WTC11 (cell line): Measurements from ENCODE around the gene SH3PXD2A. TPM values are rescaled to one million over a fixed set of nuclear protein-coding genes. Genes with fewer than 3 reads are reported as not detected.
A peak's percentile ranks its signal among the peaks of the same experiment; 100 is the strongest.

ENCODE experiments used
- ATAC-seq: fragments of 200-7000 bp; cut with Tn5 transposase; 2 replicates; pipeline ENCODE4 v1.10.0; 2021; ENCODE audit warnings: mild to moderate bottlenecking, moderate library complexity
- CTCF ChIA-PET: fragments of 300-600 bp; sonication (Branson Sonifier 250); formaldehyde crosslinking; loops from one replicate; lab custom pipeline; 2021; ENCODE audit warnings: antibody characterized with exemption; lab: Charles Lee
- POLR2A ChIA-PET: fragments of 350-600 bp; sonication (Branson Sonifier 250); formaldehyde crosslinking; loops from one replicate; lab custom pipeline; 2021; ENCODE audit warnings: antibody characterized with exemption; lab: Charles Lee
- DNase-seq: peaks from one replicate; pipeline ENCODE4 v3.0.0; 2021; ENCODE audit warnings: low spot score
- H3K27ac Mint-ChIP-seq: 2 replicates; pipeline ENCODE4 v1.8.0; 2021; ENCODE audit warnings: mixed read lengths
- H3K27me3 Mint-ChIP-seq: 2 replicates; pipeline ENCODE4 v1.8.0; 2021; ENCODE audit warnings: low read depth, mild to moderate bottlenecking, moderate library complexity, mixed read lengths
- H3K36me3 Mint-ChIP-seq: 2 replicates; pipeline ENCODE4 v1.8.0; 2021; ENCODE audit warnings: mixed read lengths
- H3K4me1 Mint-ChIP-seq: 2 replicates; pipeline ENCODE4 v1.8.0; 2022; ENCODE audit warnings: mixed read lengths
- H3K4me3 Mint-ChIP-seq: 2 replicates; pipeline ENCODE4 v1.8.0; 2021; ENCODE audit warnings: mild to moderate bottlenecking, moderate library complexity, mixed read lengths
- H3K9me3 Mint-ChIP-seq: 2 replicates; pipeline ENCODE4 v1.8.0; 2021; ENCODE audit warnings: mixed read lengths
- ATF2 ChIP-seq: sonication (generic); formaldehyde crosslinking; IDR thresholded peaks from 2 replicates; pipeline ENCODE4 v1.8.1; 2022; ENCODE audit warnings: low read depth, missing genetic modification reagents, borderline replicate concordance
- CTCF ChIP-seq: fragments of 200-600 bp; IDR thresholded peaks from 2 replicates; pipeline ENCODE4 v1.8.0; 2022; ENCODE audit warnings: antibody characterized with exemption
- IRF2 ChIP-seq: sonication (generic); formaldehyde crosslinking; IDR thresholded peaks from 2 replicates; pipeline ENCODE4 v1.8.0; 2022; ENCODE audit warnings: low read depth, missing genetic modification reagents, borderline replicate concordance
- MXD4 ChIP-seq: fragments of 250-450 bp; sonication (Bioruptor Pico); IDR thresholded peaks from 2 replicates; pipeline ENCODE4 v1.8.0; 2021; ENCODE audit warnings: mild to moderate bottlenecking, moderate library complexity, borderline replicate concordance
- PRDM15 ChIP-seq: sonication (generic); formaldehyde crosslinking; IDR thresholded peaks from 2 replicates; pipeline ENCODE4 v1.8.0; 2022; ENCODE audit warnings: missing genetic modification reagents
- SOX15 ChIP-seq: fragments of 250-450 bp; sonication (Bioruptor Pico); IDR thresholded peaks from 2 replicates; pipeline ENCODE4 v1.9.0; 2021; ENCODE audit warnings: mild to moderate bottlenecking
- ZNF232 ChIP-seq: sonication (generic); formaldehyde crosslinking; IDR thresholded peaks from 2 replicates; pipeline ENCODE4 v1.8.0; 2022; ENCODE audit warnings: mild to moderate bottlenecking, missing genetic modification reagents
- total RNA-seq: library from RNA; stranded (reverse); gene quantifications from 3 replicates; pipeline ENCODE4 v1.2.3, GENCODE V29; 2021
- TF ChIP-seq, protein P1 (sequence below): fragments of 250-450 bp; sonication (Bioruptor Pico); IDR thresholded peaks from 2 replicates; pipeline ENCODE4 v1.9.0; 2021; ENCODE audit warnings: moderate library complexity, mild to moderate bottlenecking, inconsistent platforms, borderline replicate concordance

The SH3PXD2A gene
- total RNA-seq, 1 experiment from 2014 or later: 15.7 TPM

DNA sequence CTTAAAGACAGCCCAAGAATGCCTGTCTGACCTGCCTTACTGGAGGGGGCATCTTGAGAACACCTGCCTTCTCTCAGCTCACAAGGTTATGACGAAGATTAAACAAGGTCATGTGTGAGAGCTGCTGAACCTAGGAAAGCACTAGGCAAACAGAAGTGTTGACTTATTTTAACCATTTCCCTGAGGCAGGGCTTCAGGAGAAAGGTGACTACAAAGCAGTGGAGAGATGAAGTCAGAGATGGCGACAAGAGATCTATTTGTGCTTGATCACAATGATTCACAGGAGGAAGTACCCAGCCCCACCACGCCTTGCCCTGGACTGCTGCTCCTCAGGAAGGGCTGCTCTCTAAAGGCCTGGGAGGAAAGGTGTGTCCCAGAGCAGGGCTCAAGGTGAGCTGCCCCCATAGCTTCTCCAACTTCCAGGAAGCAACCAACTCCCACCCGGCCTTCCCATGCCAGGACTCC lies 34.9 kb upstream of the SH3PXD2A start:
- POLR2A ChIA-PET: no interaction called here
- H3K27me3 Mint-ChIP-seq: no peaks in the 10 kb centered on the region
- 0 out of 2 replicates have a peak, but pooled peaks cover 3% of the 10 kb centered on the region for H3K36me3 Mint-ChIP-seq
- TF ChIP-seq ATF2 (no peak), PRDM15 (CRISPR knock-in tag) (no peak)
- DNase-seq: no peak
- H3K4me1 Mint-ChIP-seq: no peaks in the 10 kb centered on the region
- CTCF ChIA-PET: interaction anchor here (0.7 to 1.2 kb wide), 6 partner anchors 8 to 204 kb away, joined by 3 to 6 read pairs (median 3); no protein-coding TSS in a partner anchor
- ATAC-seq: peak; percentile 26; the same call in 1 of the 2 replicates
- no peaks in the 10 kb centered on the region for H3K9me3 Mint-ChIP-seq
- H3K4me3 Mint-ChIP-seq: no peak overlapping the region
- no peak overlapping the region for H3K27ac Mint-ChIP-seq

GRCh38 chr10:103889121-103889720 lies 33.8 kb upstream of the SH3PXD2A start:
- H3K36me3 Mint-ChIP-seq: 0 out of 2 replicates have a peak, but pooled peaks cover 3% of the 10 kb centered on the region
- H3K9me3 Mint-ChIP-seq: no peaks in the 10 kb centered on the region
- H3K4me3 Mint-ChIP-seq: no peak overlapping the region
- no peak overlapping the region for H3K27ac Mint-ChIP-seq
- DNase-seq: no peak
- ChIA-PET CTCF (interaction anchor here (0.6 to 1.2 kb wide), 6 partner anchors 9 to 180 kb away, joined by 3 to 6 read pairs (median 3); no protein-coding TSS in a partner anchor), POLR2A (no interaction called here)
- H3K4me1 Mint-ChIP-seq: no peaks in the 10 kb centered on the region
- ATAC-seq: no peak
- H3K27me3 Mint-ChIP-seq: no peaks in the 10 kb centered on the region
- no peak for TF ChIP-seq ZNF232 (CRISPR knock-in tag)
- no peak for TF ChIP-seq SOX15 (CRISPR knock-in tag)
- no peak for TF ChIP-seq MXD4 (CRISPR knock-in tag)
- TF ChIP-seq IRF2 (CRISPR knock-in tag): no peak
- TF ChIP-seq, all 79 proteins: peak for 0

GRCh38 chr10:103888113-103888841 lies 32.9 kb upstream of the SH3PXD2A start:
- POLR2A ChIA-PET: no interaction called here
- Mint-ChIP-seq H3K4me1 (no peaks in the 10 kb centered on the region), H3K27ac (no peak overlapping the region), H3K36me3 (0 out of 2 replicates have a peak, but pooled peaks cover 3% of the 10 kb centered on the region), H3K27me3 (no peaks in the 10 kb centered on the region), H3K9me3 (no peaks in the 10 kb centered on the region), H3K4me3 (no peak overlapping the region)
- CTCF ChIA-PET: interaction anchor here (0.6 to 3.0 kb wide), 42 partner anchors 9 to 418 kb away, joined by 3 to 18 read pairs (median 4); partner anchors contain the start of genes GSTO1, SFR1 and STN1
- peak; percentile 48 for TF ChIP-seq CTCF
- TF ChIP-seq, protein P1, sequence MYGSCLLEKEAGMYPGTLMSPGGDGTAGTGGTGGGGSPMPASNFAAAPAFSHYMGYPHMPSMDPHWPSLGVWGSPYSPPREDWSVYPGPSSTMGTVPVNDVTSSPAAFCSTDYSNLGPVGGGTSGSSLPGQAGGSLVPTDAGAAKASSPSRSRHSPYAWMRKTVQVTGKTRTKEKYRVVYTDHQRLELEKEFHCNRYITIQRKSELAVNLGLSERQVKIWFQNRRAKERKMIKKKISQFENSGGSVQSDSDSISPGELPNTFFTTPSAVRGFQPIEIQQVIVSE (CRISPR knock-in tag): no peak
- peak; percentile 39 for ATAC-seq
- DNase-seq: no peak
